Right lobe of liver (tissue), 6 donors: ENCODE measurements around the gene GSTA2. TPM values are rescaled to one million over a fixed set of nuclear protein-coding genes. Genes with fewer than 3 reads are reported as not detected.

Experiments used
- ATAC-seq, 4 donors: fragments of 200-7000 bp; cut with Tn5 transposase; one replicate each; pipeline ENCODE4 v1.9.1; 2020; ENCODE audit warnings: mild to moderate bottlenecking in 4 of 4, moderate library complexity in 4 of 4
- DNase-seq, 3 donors: peaks; one replicate each; pipeline ENCODE4 v3.0.0-alpha.2; 2020
- H3K27ac ChIP-seq, 3 donors: fragments of 200-600 bp; one replicate each; pipeline ENCODE4 v1.8.0; 2022
- H3K27me3 ChIP-seq, 2 donors: fragments of 200-600 bp; one replicate each; pipeline ENCODE4 v1.8.0; 2022
- H3K36me3 ChIP-seq, 4 donors: fragments of 200-600 bp; sonication (generic) in 1 of 4; one replicate each; pipeline versions ENCODE4 v1.5.1 to v1.8.0; 2017 to 2022; ENCODE audit warnings: control low read depth in 1 of 4
- H3K4me1 ChIP-seq, 4 donors: fragments of 200-600 bp; sonication (generic) in 1 of 4; one replicate each; pipeline versions ENCODE4 v1.5.1 to v1.8.0; 2017 to 2022; ENCODE audit warnings: control low read depth in 1 of 4
- H3K4me3 ChIP-seq, 3 donors: fragments of 200-600 bp; one replicate each; pipeline ENCODE4 v1.8.0; 2022
- H3K9me3 ChIP-seq, 4 donors: fragments of 200-600 bp; sonication (generic) in 1 of 4; one replicate each; pipeline versions ENCODE4 v1.5.1 to v1.8.0; 2017 to 2022; ENCODE audit warnings: control low read depth in 1 of 4
- POLR2A ChIP-seq: fragments of 450-650 bp; IDR thresholded peaks from one replicate; pipeline ENCODE4 v1.6.1; 2017; ENCODE audit warnings: antibody characterized with exemption, mild to moderate bottlenecking
- WGBS: methylation state at CpG from one replicate; pipeline ENCODE4 v1.1.6; 2018; ENCODE audit warnings: low coverage, low lambda C conversion rate; ENCODE audit not compliant: insufficient coverage; ENCODE audit errors: missing lambda C conversion rate; 5-methylcytosine and 5-hydroxymethylcytosine counted together
- intact Hi-C, 2 donors: fragments of 100-400 bp; cut with DNase I; formaldehyde crosslinking; loops; one replicate each; pipeline versions ENCODE4 v1.11.2 to v1.14.1; 2022
- total RNA-seq, 6 experiments: library from RNA; depleted of rRNA in 2 of 6; stranded (reverse); fragments of >200 nt in 2 of 6; fragmentation: NEBNext Ultra II Directional in 3 of 6; extraction: Animal tissue kit (Norgen Biotek cat#: 25700) in 3 of 6; gene quantifications; one replicate each; pipeline versions ENCODE4 v1.1.0 to v1.2.4, GENCODE V29; 2016 to 2023
- TF ChIP-seq, protein P1 (sequence below), 4 donors: fragments of 200-600 bp in 3 of 4; fragments of 450-650 bp in 1 of 4; IDR thresholded peaks; one replicate each; pipeline versions ENCODE4 v1.5.1 to v1.8.0; 2016 to 2022; ENCODE audit warnings: antibody characterized with exemption in 4 of 4, mild to moderate bottlenecking in 2 of 4
- donor health status: DM: no; HTN: yes; CAD: no.
- donor health status: DM: no; HTN: no; CAD: no.
- donor health status: DM: no; HTN: no; CAD: no.
- donor health status: DM: no; HTN: yes; CAD: no.
- donor health status: DM: no; HTN: yes; CAD: no.

GSTA2 gene
- total RNA-seq, 6 experiments from 2014 or later: 7.6 to 177 (median 54.4) TPM

GRCh38 chr6:52741872-52742271 lies 21.4 kb downstream of the GSTA2 start:
- Histone ChIP-seq H3K4me3 (no peak overlapping the region), H3K27me3 (no peaks in the 10 kb centered on the region), H3K9me3 (no peaks in the 10 kb centered on the region), H3K27ac (peak overlapping the region in 1 of 3 donors; percentile 58), H3K4me1 (peaks cover 0 to 53% (median 15%) of the 10 kb centered on the region in 4 donors), H3K36me3 (no peaks in the 10 kb centered on the region)
- DNase-seq (peak in 1 of 3 donors; percentile 62), ATAC-seq (peak; percentile 33 to 83 (median 60))
- intact Hi-C loops: no loop called here
- WGBS: 33% methylated on average over 1 of the region's 1 CpG
- TF ChIP-seq, protein P1, sequence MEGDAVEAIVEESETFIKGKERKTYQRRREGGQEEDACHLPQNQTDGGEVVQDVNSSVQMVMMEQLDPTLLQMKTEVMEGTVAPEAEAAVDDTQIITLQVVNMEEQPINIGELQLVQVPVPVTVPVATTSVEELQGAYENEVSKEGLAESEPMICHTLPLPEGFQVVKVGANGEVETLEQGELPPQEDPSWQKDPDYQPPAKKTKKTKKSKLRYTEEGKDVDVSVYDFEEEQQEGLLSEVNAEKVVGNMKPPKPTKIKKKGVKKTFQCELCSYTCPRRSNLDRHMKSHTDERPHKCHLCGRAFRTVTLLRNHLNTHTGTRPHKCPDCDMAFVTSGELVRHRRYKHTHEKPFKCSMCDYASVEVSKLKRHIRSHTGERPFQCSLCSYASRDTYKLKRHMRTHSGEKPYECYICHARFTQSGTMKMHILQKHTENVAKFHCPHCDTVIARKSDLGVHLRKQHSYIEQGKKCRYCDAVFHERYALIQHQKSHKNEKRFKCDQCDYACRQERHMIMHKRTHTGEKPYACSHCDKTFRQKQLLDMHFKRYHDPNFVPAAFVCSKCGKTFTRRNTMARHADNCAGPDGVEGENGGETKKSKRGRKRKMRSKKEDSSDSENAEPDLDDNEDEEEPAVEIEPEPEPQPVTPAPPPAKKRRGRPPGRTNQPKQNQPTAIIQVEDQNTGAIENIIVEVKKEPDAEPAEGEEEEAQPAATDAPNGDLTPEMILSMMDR (IDR thresholded peaks at IDR 0.05): no peak

- no peak for DNase-seq
- no peak for ATAC-seq
- peaks cover 0 to 48% (median 19%) of the 10 kb centered on the region in 4 donors for H3K4me1 ChIP-seq
- no peaks in the 10 kb centered on the region for H3K27me3 ChIP-seq
- 75% methylated on average over 3 of the region's 3 CpGs for WGBS
- no peaks in the 10 kb centered on the region for H3K36me3 ChIP-seq
- H3K9me3 ChIP-seq: no peaks in the 10 kb centered on the region
- no peak overlapping the region for H3K4me3 ChIP-seq
- TF ChIP-seq, protein P1 (IDR thresholded peaks at IDR 0.05): no peak
- TF ChIP-seq POLR2A: no peak
- H3K27ac ChIP-seq: no peak overlapping the region
- intact Hi-C loops: no loop called here
These were observed 23.6 kb downstream of the GSTA2 start for GRCh38 chr6:52739627-52740026.

DNA sequence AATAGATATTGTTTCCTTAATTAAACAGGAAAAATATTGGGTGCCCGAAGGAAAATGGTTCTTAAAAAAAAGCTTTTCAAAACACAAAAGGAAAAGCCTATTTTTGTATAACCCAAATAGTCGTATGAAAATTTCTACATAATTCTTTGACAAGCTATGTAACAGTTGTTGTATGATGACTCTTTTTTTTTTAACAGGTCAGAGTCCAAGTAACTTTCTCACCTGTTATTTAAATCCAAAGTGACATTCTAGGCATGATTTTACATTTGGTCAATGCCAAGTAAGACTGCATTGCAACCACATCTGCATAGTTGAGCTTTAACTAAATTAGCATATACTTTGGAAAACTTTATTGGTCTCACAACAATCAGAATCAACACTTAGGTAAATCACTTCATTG lies 24.1 kb downstream of the GSTA2 start:
- H3K9me3 ChIP-seq: no peaks in the 10 kb centered on the region
- H3K4me1 ChIP-seq: peaks cover 0 to 52% (median 21%) of the 10 kb centered on the region in 4 donors
- intact Hi-C loops: no loop called here
- H3K36me3 ChIP-seq: no peaks in the 10 kb centered on the region
- no peak for ATAC-seq
- TF ChIP-seq, protein P1 (IDR thresholded peaks at IDR 0.05): no peak
- no peak for TF ChIP-seq POLR2A
- no peak overlapping the region for H3K27ac ChIP-seq
- WGBS: 28% methylated on average over 2 of the region's 2 CpGs
- no peak for DNase-seq
- H3K27me3 ChIP-seq: no peaks in the 10 kb centered on the region
- H3K4me3 ChIP-seq: no peak overlapping the region

DNA sequence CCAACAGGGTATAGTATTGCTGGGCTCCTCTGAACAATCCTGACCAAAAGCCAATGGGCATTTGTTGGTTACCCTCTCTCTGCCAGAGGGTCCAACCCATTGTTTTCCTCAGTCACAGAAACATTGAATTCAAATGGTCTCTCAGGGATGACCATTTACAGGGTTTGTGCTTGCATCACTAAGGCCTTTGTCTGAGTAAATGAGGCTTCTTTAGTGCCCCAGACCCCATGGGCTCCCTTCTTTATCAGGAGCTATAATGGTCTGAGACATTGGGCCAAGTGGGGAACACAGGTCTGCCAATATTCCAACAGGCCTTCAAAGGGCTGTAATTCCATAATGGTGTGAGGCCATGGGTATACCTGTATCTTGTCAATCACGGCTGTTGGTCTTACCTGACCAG lies 27.1 kb downstream of the GSTA2 start:
- TF ChIP-seq POLR2A: no peak
- TF ChIP-seq, protein P1 (IDR thresholded peaks at IDR 0.05): no peak
- intact Hi-C loops: no loop called here
- 78% methylated on average over 1 of the region's 1 CpG for WGBS
- peak overlapping the region in 1 of 3 donors; percentile 10 for H3K27ac ChIP-seq
- ATAC-seq: no peak
- H3K4me3 ChIP-seq: no peak overlapping the region
- DNase-seq: no peak
- H3K4me1 ChIP-seq: peaks cover 0 to 42% (median 13%) of the 10 kb centered on the region in 4 donors
- no peaks in the 10 kb centered on the region for H3K9me3 ChIP-seq
- H3K27me3 ChIP-seq: no peaks in the 10 kb centered on the region
- no peaks in the 10 kb centered on the region for H3K36me3 ChIP-seq

DNA sequence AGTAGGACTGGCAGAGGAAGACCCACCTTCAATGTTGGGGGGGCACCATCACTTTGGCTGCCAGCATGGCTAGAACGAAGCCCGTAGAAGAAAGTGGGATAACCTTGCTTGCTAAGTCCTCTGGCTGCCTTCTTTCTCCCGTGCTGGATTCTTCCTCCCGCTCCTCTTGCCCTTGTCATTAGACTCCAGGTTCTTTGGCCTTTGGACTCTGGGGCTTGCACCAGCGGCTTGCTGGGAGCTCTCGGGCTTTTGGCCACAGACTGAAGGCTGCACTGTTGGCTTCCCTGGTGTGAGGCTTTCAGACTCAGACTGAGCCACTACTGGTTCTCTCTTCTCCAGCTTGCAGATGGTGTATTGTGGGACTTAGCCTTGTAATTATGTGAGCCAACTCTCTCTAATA lies 28.2 kb downstream of the GSTA2 start:
- Histone ChIP-seq H3K9me3 (no peaks in the 10 kb centered on the region), H3K27ac (peak overlapping the region in 2 of 3 donors; percentile 20 to 71), H3K4me3 (no peak overlapping the region), H3K4me1 (peaks cover 0 to 44% (median 13%) of the 10 kb centered on the region in 4 donors), H3K27me3 (no peaks in the 10 kb centered on the region), H3K36me3 (no peaks in the 10 kb centered on the region)
- ATAC-seq: peak; percentile 86 to 94 (median 90)
- TF ChIP-seq, protein P1 (IDR thresholded peaks at IDR 0.05): no peak
- no peak for TF ChIP-seq POLR2A
- DNase-seq: peak; percentile 69 to 91 (median 87)
- 61% methylated on average over 6 of the region's 6 CpGs for WGBS
- intact Hi-C loops: no loop called here
